ENCODE data around the gene SH3BP5L. TPM values are rescaled to one million over a fixed set of nuclear protein-coding genes. Genes with fewer than 3 reads are reported as not detected.

The SH3BP5L gene
- total RNA-seq, 3 donors from 2014 or later, result 11.5 to 18.9 (median 13.4) TPM

GRCh38 chr1:248818505-248819374 is 7.0 kb downstream of the SH3BP5L start:
- Histone ChIP-seq H3K4me1 (peaks cover 0 to 4% of the 10 kb centered on the region in 2 donors), H3K27ac (peak overlapping the region in 1 of 2 donors; percentile 17), H3K36me3 (peaks cover 7% of the 10 kb centered on the region), H3K9me3 (no peaks in the 10 kb centered on the region), H3K27me3 (no peaks in the 10 kb centered on the region), H3K4me3 (no peak overlapping the region)
- TF ChIP-seq POLR2A (IDR thresholded peaks at IDR 0.05), result no peak
- no peak for TF ChIP-seq POLR2AphosphoS5 (IDR thresholded peaks at IDR 0.05)
- TF ChIP-seq CTCF (IDR thresholded peaks at IDR 0.05), result no peak
- intact Hi-C loops (cut with DNase I; ENCODE audit: low total_unique reads), result no loop called here
- no peak for DNase-seq (ENCODE audit: low spot score in 2 of 2)

- H3K36me3 ChIP-seq, result peaks cover 11% of the 10 kb centered on the region
Observed at GRCh38 chr1:248817065-248817464, 8.7 kb downstream of the SH3BP5L start.

DNA sequence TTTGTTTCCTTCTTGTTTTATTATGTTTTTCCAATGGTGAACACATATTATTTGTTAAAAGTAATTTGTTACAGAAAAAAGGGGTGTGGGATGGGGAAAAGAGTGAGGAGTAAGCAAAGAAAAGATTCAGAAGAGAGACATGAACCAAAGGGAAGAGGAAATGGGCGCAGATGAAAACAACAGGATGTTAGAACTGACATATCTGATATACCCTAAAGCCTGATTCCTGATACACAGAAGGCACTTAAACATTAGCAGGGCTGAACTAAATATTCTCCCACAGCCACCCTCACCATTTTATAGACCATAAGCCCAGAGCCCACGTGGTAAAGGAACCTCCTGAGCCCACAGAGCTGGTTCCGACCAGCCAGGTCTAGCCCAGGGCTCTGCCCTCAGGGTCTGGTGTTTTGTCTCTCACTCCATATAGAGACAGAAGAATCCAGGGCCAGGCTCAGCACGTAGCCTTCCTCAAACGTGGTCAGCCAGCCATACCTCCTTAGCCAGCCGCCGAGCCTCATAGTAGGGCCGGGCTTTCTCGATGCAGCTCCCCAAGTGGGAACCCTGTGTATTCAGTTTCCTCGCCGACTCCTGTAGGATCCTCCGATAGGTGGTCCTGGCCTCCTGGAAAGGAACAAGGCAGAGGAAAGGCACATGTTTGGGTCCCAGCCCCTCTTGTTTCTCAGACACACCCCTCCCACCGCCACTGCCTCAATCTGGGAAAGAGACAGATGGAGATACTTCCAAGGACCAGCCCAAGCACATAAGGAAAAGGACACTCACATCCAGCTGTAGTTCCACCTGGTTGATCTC is 9.5 kb downstream of the SH3BP5L start:
- H3K36me3 ChIP-seq, result peaks cover 11% of the 10 kb centered on the region
- H3K9me3 ChIP-seq, result no peaks in the 10 kb centered on the region
- H3K4me1 ChIP-seq, result peaks cover 0 to 1% of the 10 kb centered on the region in 2 donors
- no peaks in the 10 kb centered on the region for H3K27me3 ChIP-seq
- no peak for DNase-seq (ENCODE audit: low spot score in 2 of 2)
- TF ChIP-seq CTCF (IDR thresholded peaks at IDR 0.05), result no peak
- TF ChIP-seq POLR2A (IDR thresholded peaks at IDR 0.05), result no peak
- no peak for TF ChIP-seq POLR2AphosphoS5 (IDR thresholded peaks at IDR 0.05)
- H3K4me3 ChIP-seq, result no peak overlapping the region
- intact Hi-C loops (cut with DNase I; ENCODE audit: low total_unique reads), result no loop called here
- no peak overlapping the region for H3K27ac ChIP-seq

More at GRCh38 chr1:248817065-248817464, 8.7 kb downstream of the SH3BP5L start:
- H3K27ac ChIP-seq, result no peak overlapping the region
- H3K9me3 ChIP-seq, result no peaks in the 10 kb centered on the region
- H3K27me3 ChIP-seq, result no peaks in the 10 kb centered on the region
- H3K4me1 ChIP-seq, result no peaks in the 10 kb centered on the region
- H3K4me3 ChIP-seq, result no peak overlapping the region
- TF ChIP-seq POLR2AphosphoS5 (IDR thresholded peaks at IDR 0.05), result no peak
- no peak for TF ChIP-seq CTCF (IDR thresholded peaks at IDR 0.05)
- no peak for TF ChIP-seq POLR2A (IDR thresholded peaks at IDR 0.05)
- no peak for DNase-seq (ENCODE audit: low spot score in 2 of 2)
- intact Hi-C loops (cut with DNase I; ENCODE audit: low total_unique reads), result no loop called here

DNA sequence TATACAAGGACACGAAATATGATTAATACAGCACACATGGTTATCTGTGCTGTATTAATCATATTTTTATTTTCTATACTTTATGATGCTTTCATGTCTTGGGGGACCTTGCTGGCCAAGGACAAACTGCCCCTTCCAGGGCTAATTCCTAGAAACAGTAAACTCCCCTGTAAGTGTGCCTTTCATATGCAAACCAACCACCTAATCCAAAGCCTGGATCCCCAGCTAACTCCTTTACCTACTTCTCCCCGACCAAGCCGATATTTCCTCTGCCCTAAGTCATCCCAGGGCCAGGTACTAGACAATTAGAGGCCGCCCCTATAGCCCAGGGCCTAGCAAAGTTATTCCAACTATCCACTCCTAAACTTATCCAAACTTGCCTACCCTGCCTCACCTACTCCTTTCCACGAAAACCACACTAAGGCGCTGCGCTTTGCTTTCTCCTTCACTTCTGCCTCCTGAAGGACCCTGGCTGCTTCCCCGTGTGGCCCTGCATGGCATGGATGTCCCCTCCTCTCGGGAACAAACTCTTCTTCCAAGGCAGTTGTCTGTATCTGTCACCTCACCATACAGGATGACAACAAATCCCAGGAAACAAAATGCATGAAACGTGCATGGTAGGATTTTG is 10.2 kb downstream of the SH3BP5L start:
- no peak for DNase-seq (ENCODE audit: low spot score in 2 of 2)
- no peak overlapping the region for H3K4me3 ChIP-seq
- intact Hi-C loops (cut with DNase I; ENCODE audit: low total_unique reads), result no loop called here
- H3K4me1 ChIP-seq, result peaks cover 0 to 6% of the 10 kb centered on the region in 2 donors
- no peak overlapping the region for H3K27ac ChIP-seq
- H3K9me3 ChIP-seq, result no peaks in the 10 kb centered on the region
- H3K27me3 ChIP-seq, result no peaks in the 10 kb centered on the region
- TF ChIP-seq POLR2A (IDR thresholded peaks at IDR 0.05) (no peak), CTCF (IDR thresholded peaks at IDR 0.05) (no peak), POLR2AphosphoS5 (IDR thresholded peaks at IDR 0.05) (no peak)
- peaks cover 11% of the 10 kb centered on the region for H3K36me3 ChIP-seq

All from breast epithelium (tissue), 4 donors.